Measurements from ENCODE around the gene C19orf38. TPM values are rescaled to one million over a fixed set of nuclear protein-coding genes. Genes with fewer than 3 reads are reported as not detected.

Gene C19orf38
- total and polyA plus RNA-seq, 4 donors: 4.2 to 48.7 (median 8.3) TPM

DNA sequence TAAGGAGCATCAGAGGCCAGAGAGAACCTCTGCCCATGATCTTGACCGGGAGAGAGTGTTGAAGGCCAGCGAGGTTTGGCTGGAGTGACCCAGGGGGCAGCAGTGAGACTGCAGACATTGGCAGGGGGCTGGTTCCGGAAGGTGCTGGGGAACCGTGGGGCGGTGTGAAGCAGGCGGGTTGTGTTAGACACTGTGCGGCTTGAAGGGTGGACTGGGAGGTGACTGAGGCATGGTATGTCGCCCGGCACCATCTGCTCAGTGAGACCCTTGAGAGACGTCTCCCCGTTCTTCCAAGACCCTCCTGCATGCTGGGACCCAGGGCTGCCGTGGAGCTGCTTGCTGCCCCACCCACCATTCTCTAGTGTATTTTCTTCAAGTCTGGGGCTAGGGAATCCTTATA lies 47.7 kb downstream of the C19orf38 start:
- H3K4me3 ChIP-seq: no peak overlapping the region
- H3K9me3 ChIP-seq (ENCODE audit: control insufficient read depth in 4 of 4, insufficient read depth in 3 of 4, low read length in 3 of 4): no peaks in the 10 kb centered on the region
- no peaks in the 10 kb centered on the region for H3K36me3 ChIP-seq (ENCODE audit: control insufficient read depth in 4 of 4, insufficient read depth in 4 of 4, low read length in 4 of 4)
- ATAC-seq (ENCODE audit: insufficient read depth, low FRiP score): no peak
- H3K4me1 ChIP-seq (ENCODE audit: control insufficient read depth in 5 of 5, insufficient read depth in 5 of 5, low read length in 5 of 5): peaks cover 5 to 16% (median 7%) of the 10 kb centered on the region in 5 donors
- no peak for DNase-seq
- WGBS, 2 donors: 88 to 91% methylated on average over 12 of the region's 12 CpGs
- H3K27me3 ChIP-seq (ENCODE audit: control insufficient read depth in 3 of 3, insufficient read depth in 3 of 3, low read length in 2 of 3): no peaks in the 10 kb centered on the region
- no peak for TF ChIP-seq CTCF (IDR thresholded peaks at IDR 0.05; ENCODE audit: control extremely low read depth, extremely low read depth)
- H3K27ac ChIP-seq (ENCODE audit: low read depth in 1 of 2, low read length in 1 of 2): no peak overlapping the region
- H3K9ac ChIP-seq (ENCODE audit: insufficient read depth in 1 of 2, low read length in 2 of 2): no peak overlapping the region

DNA sequence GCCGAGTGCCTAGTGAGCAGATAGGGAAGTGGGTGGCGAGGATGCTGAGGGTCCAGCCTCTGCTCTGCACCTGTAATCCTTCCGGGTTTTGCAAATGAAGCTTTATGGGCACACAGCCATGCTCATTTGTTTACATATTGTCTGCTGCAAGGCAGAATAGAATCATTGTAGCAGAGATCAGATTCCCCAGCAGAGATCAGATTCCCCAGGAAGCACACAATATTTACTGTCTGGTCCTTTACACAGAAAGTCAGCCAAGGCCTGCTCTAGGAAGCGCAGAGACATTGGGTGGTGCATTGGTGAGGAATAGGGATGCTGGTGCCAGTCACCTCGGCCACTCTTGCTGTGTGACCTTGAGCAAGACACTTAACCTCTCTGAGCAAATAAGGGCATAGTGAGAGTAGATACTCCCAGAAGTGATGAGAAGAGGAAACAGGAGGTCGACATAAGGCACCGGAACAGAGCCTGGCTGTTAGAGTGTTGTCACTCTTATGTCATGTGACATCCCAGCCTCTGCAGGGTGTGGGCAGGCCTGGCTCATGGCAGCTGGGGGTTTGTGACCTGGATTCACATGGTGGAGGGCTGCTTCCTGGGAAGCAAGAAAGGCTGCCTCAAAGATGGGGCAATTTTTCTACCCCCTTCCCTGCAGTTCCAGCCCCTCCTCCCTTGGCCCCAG lies 48.8 kb downstream of the C19orf38 start:
- WGBS, 2 donors: 45 to 52% methylated on average over 7 of the region's 7 CpGs

DNA sequence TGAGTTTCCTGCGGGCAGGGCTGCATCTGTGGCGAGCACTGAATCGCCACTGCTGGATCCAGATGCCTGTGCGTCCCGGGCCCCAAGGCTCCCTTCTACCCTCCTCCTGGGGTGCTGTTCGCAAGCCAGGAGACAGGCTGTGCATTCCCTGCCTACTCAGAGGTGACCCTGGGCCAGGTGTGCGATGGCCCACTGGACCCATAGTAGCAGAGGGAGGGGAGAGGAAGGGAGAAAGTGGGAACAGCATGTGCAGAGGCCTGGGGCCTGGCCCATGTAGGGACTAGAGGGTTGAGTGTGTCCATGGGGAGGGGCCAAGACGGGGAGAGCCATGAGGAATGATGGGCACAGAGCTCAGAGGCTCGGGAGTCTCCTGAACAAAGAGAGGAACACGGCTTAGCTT lies 50.4 kb downstream of the C19orf38 start:
- Histone ChIP-seq H3K9ac (ENCODE audit: insufficient read depth in 1 of 2, low read length in 2 of 2) (no peak overlapping the region), H3K36me3 (ENCODE audit: control insufficient read depth in 4 of 4, insufficient read depth in 4 of 4, low read length in 4 of 4) (no peaks in the 10 kb centered on the region), H3K9me3 (ENCODE audit: control insufficient read depth in 4 of 4, insufficient read depth in 3 of 4, low read length in 3 of 4) (no peaks in the 10 kb centered on the region), H3K4me1 (ENCODE audit: control insufficient read depth in 5 of 5, insufficient read depth in 5 of 5, low read length in 5 of 5) (peaks cover 0 to 7% (median 3%) of the 10 kb centered on the region in 5 donors), H3K4me3 (no peak overlapping the region), H3K27me3 (ENCODE audit: control insufficient read depth in 3 of 3, insufficient read depth in 3 of 3, low read length in 2 of 3) (no peaks in the 10 kb centered on the region), H3K27ac (ENCODE audit: low read depth in 1 of 2, low read length in 1 of 2) (no peak overlapping the region)
- WGBS, 2 donors: 82 to 84% methylated on average over 10 of the region's 10 CpGs
- no peak for TF ChIP-seq CTCF (IDR thresholded peaks at IDR 0.05; ENCODE audit: control extremely low read depth, extremely low read depth)
- ATAC-seq (ENCODE audit: insufficient read depth, low FRiP score) (no peak), DNase-seq (no peak)

More for the DNA sequence above, 48.8 kb downstream of the C19orf38 start:
- DNase-seq (no peak), ATAC-seq (ENCODE audit: insufficient read depth, low FRiP score) (no peak)
- Histone ChIP-seq H3K9me3 (ENCODE audit: control insufficient read depth in 4 of 4, insufficient read depth in 3 of 4, low read length in 3 of 4) (no peaks in the 10 kb centered on the region), H3K4me1 (ENCODE audit: control insufficient read depth in 5 of 5, insufficient read depth in 5 of 5, low read length in 5 of 5) (peaks cover 0 to 7% (median 4%) of the 10 kb centered on the region in 5 donors), H3K9ac (ENCODE audit: insufficient read depth in 1 of 2, low read length in 2 of 2) (no peak overlapping the region), H3K4me3 (no peak overlapping the region), H3K36me3 (ENCODE audit: control insufficient read depth in 4 of 4, insufficient read depth in 4 of 4, low read length in 4 of 4) (no peaks in the 10 kb centered on the region), H3K27me3 (ENCODE audit: control insufficient read depth in 3 of 3, insufficient read depth in 3 of 3, low read length in 2 of 3) (no peaks in the 10 kb centered on the region), H3K27ac (ENCODE audit: low read depth in 1 of 2, low read length in 1 of 2) (no peak overlapping the region)
- no peak for TF ChIP-seq CTCF (IDR thresholded peaks at IDR 0.05; ENCODE audit: control extremely low read depth, extremely low read depth)

All from lung (tissue), 12 donors.